H1 (cell line): Measurements from ENCODE around the gene ADAMTS3. TPM values are rescaled to one million over a fixed set of nuclear protein-coding genes. Genes with fewer than 3 reads are reported as not detected.

ENCODE experiments used
- CTCF ChIA-PET: fragments of 300-600 bp; sonication (Branson Sonifier 250); formaldehyde crosslinking; loops from one replicate; lab custom pipeline; 2021; ENCODE audit not compliant: partially characterized antibody; lab: Charles Lee
- POLR2A ChIA-PET: fragments of 300-600 bp; sonication (Branson Sonifier 250); formaldehyde crosslinking; loops from one replicate; lab custom pipeline; 2021; ENCODE audit warnings: inconsistent platforms; ENCODE audit not compliant: partially characterized antibody; lab: Charles Lee
- DNase-seq, 2 experiments: peaks; one replicate each; pipeline versions ENCODE4 v3.0.0 to v3.0.0-alpha.2; 2010 to 2022; ENCODE audit warnings: low spot score in 2 of 2, low read depth in 1 of 2, mixed read lengths in 1 of 2
- FAIRE-seq: peaks from 2 replicates; lab custom pipeline; 2011; peaks lifted over from hg19 to GRCh38; lab: Jason Lieb, UNC
- H2AFZ ChIP-seq: 2 replicates; pipeline ENCODE4 v1.8.1; 2012; ENCODE audit warnings: low read length, inconsistent platforms
- H2AK5ac ChIP-seq: 2 replicates; pipeline ENCODE4 v1.6.1; 2013; ENCODE audit warnings: low read depth, low read length
- H2BK120ac ChIP-seq: replicated peaks from 2 replicates; pipeline ENCODE3; 2013; ENCODE audit warnings: low read depth, low read length, inconsistent platforms
- H2BK12ac ChIP-seq: 2 replicates; pipeline ENCODE4 v1.6.1; 2013; ENCODE audit warnings: low read depth, low read length
- H2BK15ac ChIP-seq: 2 replicates; pipeline ENCODE4 v1.6.1; 2013; ENCODE audit warnings: low read length
- H2BK20ac ChIP-seq: 2 replicates; pipeline ENCODE4 v1.6.1; 2013; ENCODE audit warnings: low read length
- H2BK5ac ChIP-seq: 2 replicates; pipeline ENCODE4 v1.6.1; 2013; ENCODE audit warnings: low read depth, low read length
- H3K14ac ChIP-seq: 2 replicates; pipeline ENCODE4 v1.6.1; 2013; ENCODE audit warnings: inconsistent platforms; ENCODE audit not compliant: insufficient read length
- H3K18ac ChIP-seq: 2 replicates; pipeline ENCODE4 v1.6.1; 2013; ENCODE audit warnings: low read length; ENCODE audit errors: extremely low read depth
- H3K23ac ChIP-seq: 2 replicates; pipeline ENCODE4 v1.6.1; 2013; ENCODE audit warnings: inconsistent platforms; ENCODE audit not compliant: insufficient read length
- H3K23me2 ChIP-seq: 2 replicates; pipeline ENCODE4 v1.6.1; 2013; ENCODE audit warnings: low read depth, low read length
- H3K27ac ChIP-seq: 2 replicates; pipeline ENCODE4 v1.6.1; 2011; ENCODE audit warnings: low read depth, low read length, inconsistent platforms
- H3K27me3 ChIP-seq, 4 experiments: replicated peaks in 1 of 4; 1 replicate in 1 of 4; 2 replicates in 3 of 4; pipeline versions ENCODE4 v1.6.1 to v1.8.1; 2011 to 2013; ENCODE audit warnings: low read length in 3 of 4, mild to moderate bottlenecking in 3 of 4, inconsistent platforms in 2 of 4, mixed read lengths in 2 of 4, moderate library complexity in 1 of 4; ENCODE audit not compliant: control insufficient read depth in 3 of 4, insufficient read depth in 3 of 4; ENCODE audit errors: extremely low read depth in 1 of 4
- H3K36me3 ChIP-seq, 4 experiments: 2 replicates each; pipeline versions ENCODE4 v1.6.1 to v1.8.1; 2011 to 2013; ENCODE audit warnings: mild to moderate bottlenecking in 4 of 4, low read length in 3 of 4, moderate library complexity in 2 of 4, control low read depth in 1 of 4, inconsistent platforms in 1 of 4; ENCODE audit not compliant: insufficient read depth in 4 of 4, control insufficient read depth in 2 of 4
- H3K4ac ChIP-seq: replicated peaks from 2 replicates; pipeline ENCODE3; 2013; ENCODE audit warnings: low read length, low read depth, mixed read lengths, inconsistent platforms; ENCODE audit not compliant: insufficient read length
- H3K4me1 ChIP-seq, 4 experiments: replicated peaks in 1 of 4; 1 replicate in 1 of 4; 2 replicates in 3 of 4; pipeline versions ENCODE4 v1.6.1 to v1.8.1; 2011 to 2013; ENCODE audit warnings: low read length in 3 of 4, inconsistent platforms in 2 of 4, mixed read lengths in 1 of 4; ENCODE audit not compliant: insufficient read depth in 4 of 4, control insufficient read depth in 3 of 4
- H3K4me2 ChIP-seq, 2 experiments: 2 replicates each; pipeline versions ENCODE4 v1.6.1 to v1.8.1; 2011 to 2013; ENCODE audit warnings: low read depth in 2 of 2, low read length in 2 of 2, control low read depth in 1 of 2, inconsistent platforms in 1 of 2, mild to moderate bottlenecking in 1 of 2; ENCODE audit not compliant: insufficient read depth in 1 of 2
- H3K4me3 ChIP-seq, 4 experiments: fragments of 200-600, 300-600 bp in 1 of 4; sonication (generic), shearing (Covaris generic), sonication (Bioruptor Twin) in 1 of 4; 2 replicates each; pipeline versions ENCODE4 v1.5.1 to v1.8.1; 2011 to 2016; ENCODE audit warnings: low read length in 4 of 4, low read depth in 3 of 4, control low read depth in 2 of 4, inconsistent platforms in 2 of 4, mild to moderate bottlenecking in 2 of 4, mixed read lengths in 1 of 4, moderate library complexity in 1 of 4; ENCODE audit not compliant: insufficient read depth in 2 of 4; ENCODE audit errors: extremely low read depth in 1 of 4
- H3K56ac ChIP-seq: replicated peaks from 2 replicates; pipeline ENCODE3; 2013; ENCODE audit warnings: low read depth, mild to moderate bottlenecking, mixed read lengths, low read length, inconsistent platforms; ENCODE audit not compliant: insufficient read length
- H3K79me1 ChIP-seq: 2 replicates; pipeline ENCODE4 v1.6.1; 2013; ENCODE audit warnings: low read depth, low read length, control low read depth
- H3K79me2 ChIP-seq, 2 experiments: 2 replicates each; pipeline versions ENCODE4 v1.6.1 to v1.8.1; 2012 to 2013; ENCODE audit warnings: low read length in 2 of 2, mild to moderate bottlenecking in 2 of 2, inconsistent platforms in 1 of 2; ENCODE audit not compliant: insufficient read depth in 2 of 2, control insufficient read depth in 1 of 2
- H3K9ac ChIP-seq, 4 experiments: replicated peaks in 1 of 4; 1 replicate in 1 of 4; 2 replicates in 3 of 4; pipeline versions ENCODE4 v1.6.1 to v1.8.1; 2011 to 2013; ENCODE audit warnings: low read depth in 3 of 4, low read length in 3 of 4, control low read depth in 2 of 4, mild to moderate bottlenecking in 2 of 4, moderate library complexity in 2 of 4, inconsistent platforms in 1 of 4; ENCODE audit errors: extremely low read depth in 1 of 4
- H3K9me3 ChIP-seq, 2 experiments: 2 replicates each; pipeline versions ENCODE4 v1.6.1 to v1.8.1; 2012 to 2013; ENCODE audit warnings: mild to moderate bottlenecking in 2 of 2, moderate library complexity in 2 of 2, control low read depth in 1 of 2, inconsistent platforms in 1 of 2, low read depth in 1 of 2, low read length in 1 of 2, mixed read lengths in 1 of 2; ENCODE audit not compliant: insufficient read depth in 2 of 2
- H4K20me1 ChIP-seq, 2 experiments: replicated peaks in 1 of 2; 2 replicates each; pipeline versions ENCODE3 to v1.8.1; 2011 to 2013; ENCODE audit warnings: inconsistent platforms in 2 of 2, low read length in 2 of 2, mild to moderate bottlenecking in 1 of 2; ENCODE audit not compliant: insufficient read depth in 2 of 2, control insufficient read depth in 1 of 2
- H4K5ac ChIP-seq: 2 replicates; pipeline ENCODE4 v1.6.1; 2013; ENCODE audit warnings: low read length, low read depth, mixed read lengths, inconsistent platforms; ENCODE audit not compliant: insufficient read length
- H4K8ac ChIP-seq: 2 replicates; pipeline ENCODE4 v1.8.0; 2013; ENCODE audit warnings: mild to moderate bottlenecking, moderate library complexity, low read length, inconsistent platforms; ENCODE audit not compliant: insufficient read depth; ENCODE audit errors: extremely low read depth
- H4K91ac ChIP-seq: replicated peaks from 2 replicates; pipeline ENCODE3; 2013; ENCODE audit warnings: low read length, mixed read lengths, inconsistent platforms; ENCODE audit not compliant: insufficient read length
- BCL11A ChIP-seq, 2 experiments: IDR thresholded peaks; one replicate each; pipeline ENCODE4 v1.6.1; 2011; ENCODE audit warnings: low read depth in 2 of 2, low read length in 2 of 2, mild to moderate bottlenecking in 2 of 2
- BRCA1 ChIP-seq: IDR thresholded peaks from 2 replicates; pipeline ENCODE4 v1.6.1; 2012; ENCODE audit warnings: low read depth, low read length, improper control_type of control experiment
- EGR1 ChIP-seq: IDR thresholded peaks from 2 replicates; pipeline ENCODE4 v1.6.1; 2011; ENCODE audit warnings: low read depth, low read length, borderline replicate concordance
- EZH2 ChIP-seq: fragments of 200-600 bp; sonication (generic); IDR thresholded peaks from 2 replicates; pipeline ENCODE4 v1.7.1; 2012; ENCODE audit warnings: low read depth, mild to moderate bottlenecking, moderate library complexity, low read length, inconsistent platforms; ENCODE audit not compliant: severe bottlenecking
- HDAC2 ChIP-seq, 2 experiments: fragments of 300-600 bp in 1 of 2; sonication (generic) in 1 of 2; IDR thresholded peaks; 2 replicates each; pipeline ENCODE4 v1.6.1; 2011 to 2012; ENCODE audit warnings: low read depth in 2 of 2, low read length in 2 of 2, mild to moderate bottlenecking in 2 of 2, moderate library complexity in 2 of 2, borderline replicate concordance in 1 of 2, inconsistent platforms in 1 of 2
- NANOG ChIP-seq: IDR thresholded peaks from 2 replicates; pipeline ENCODE4 v1.6.1; 2011; ENCODE audit warnings: low read length, low read depth, mild to moderate bottlenecking, inconsistent platforms; ENCODE audit not compliant: insufficient read depth, poor library complexity, severe bottlenecking
- POU5F1 ChIP-seq: IDR thresholded peaks from 2 replicates; pipeline ENCODE4 v1.6.1; 2011; ENCODE audit warnings: low read depth, mild to moderate bottlenecking, low read length, moderate library complexity
- TBP ChIP-seq: IDR thresholded peaks from 2 replicates; pipeline ENCODE4 v1.6.1; 2011; ENCODE audit warnings: low read depth, low read length, improper control_type of control experiment
- WGBS, 2 experiments: shearing (Covaris generic) in 1 of 2; methylation state at CpG; one replicate each; pipeline versions ENCODE4 v1.1.6 to v1.1.7; 2013 to 2015; ENCODE audit warnings: low lambda C conversion rate in 2 of 2, mixed read lengths in 2 of 2, inconsistent platforms in 1 of 2, low coverage in 1 of 2, missing lambda C conversion rate in 1 of 2; ENCODE audit not compliant: insufficient replicate concordance in 2 of 2, insufficient coverage in 1 of 2, insufficient read length in 1 of 2; ENCODE audit errors: extremely low coverage in 1 of 2, missing lambda C conversion rate in 1 of 2; 5-methylcytosine and 5-hydroxymethylcytosine counted together
- polyA plus RNA-seq, 7 experiments: library from polyadenylated mRNA; depleted of rRNA in 3 of 7; stranded (reverse) in 5 of 7; unstranded in 2 of 7; fragments of >200 nt in 5 of 7; fragments of 200-250 nt in 2 of 7; gene quantifications; 1 replicate in 5 of 7; 2 replicates in 1 of 7; 4 replicates in 1 of 7; pipeline versions ENCODE4 v1.2.1 to v1.2.3, GENCODE V29; 2011 to 2013; ENCODE audit warnings: missing spikeins in 2 of 7, mixed read lengths in 2 of 7
- total RNA-seq: library from RNA; stranded (reverse); fragmentation: NEBNext Ultra II Directional; extraction: Animal tissue kit (Norgen Biotek cat#: 25700); gene quantifications from 2 replicates; pipeline ENCODE4 v1.2.1, GENCODE V29; 2021
- TF ChIP-seq, protein P1 (sequence below): IDR thresholded peaks from 2 replicates; pipeline ENCODE4 v1.6.1; 2011; ENCODE audit warnings: low read depth, mild to moderate bottlenecking, low read length; ENCODE audit not compliant: insufficient read depth

The ADAMTS3 gene
- total and polyA plus RNA-seq, 2 of the 8 experiments (the other 6 are each of a cell fraction or from before 2014, with no cell fraction given) = 1.3 to 3.4 TPM

DNA sequence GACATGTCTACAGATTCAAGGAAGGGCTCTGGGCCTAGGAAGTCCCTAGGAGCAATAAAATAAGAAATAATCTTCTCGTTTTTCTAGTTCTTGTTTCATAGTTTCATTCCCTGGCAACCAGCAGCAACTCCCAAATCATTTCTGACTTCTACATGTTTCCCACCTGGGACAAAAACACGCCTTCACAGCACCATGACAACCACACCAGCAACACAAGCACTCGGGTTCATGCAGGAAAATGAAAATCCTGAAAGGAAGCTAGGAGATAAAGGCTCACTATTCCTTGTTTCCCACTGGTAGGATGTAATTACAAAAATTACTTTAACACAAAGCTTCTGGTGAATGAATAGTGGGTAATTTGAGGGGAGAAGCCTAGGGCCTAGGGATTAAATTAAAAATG lies 158.9 kb downstream of the ADAMTS3 start:
- no peaks in the 10 kb centered on the region for H4K20me1 ChIP-seq
- no peak overlapping the region for H3K56ac ChIP-seq
- H2BK120ac ChIP-seq = no peak overlapping the region
- H3K36me3 ChIP-seq = no peaks in the 10 kb centered on the region
- H2BK15ac ChIP-seq = no peak overlapping the region
- H2AFZ ChIP-seq = no peak overlapping the region
- no peak overlapping the region for H3K4me2 ChIP-seq
- no peaks in the 10 kb centered on the region for H3K79me2 ChIP-seq
- H3K4me1 ChIP-seq = no peaks in the 10 kb centered on the region
- no peaks in the 10 kb centered on the region for H3K9me3 ChIP-seq
- H3K9ac ChIP-seq = no peak overlapping the region
- CTCF ChIA-PET = interaction anchor here (0.7 kb wide), 1 partner anchor 904 kb away, joined by 3 read pairs; no protein-coding TSS in a partner anchor
- H2BK20ac ChIP-seq = no peak overlapping the region
- H2BK12ac ChIP-seq = no peak overlapping the region
- POLR2A ChIA-PET = no interaction called here
- DNase-seq = no peak
- TF ChIP-seq BCL11A (IDR thresholded peaks at IDR 0.05; ENCODE audit: low read depth in 2 of 2, low read length in 2 of 2) (no peak), TBP (no peak), POU5F1 (no peak), BRCA1 (no peak), EZH2 (no peak), EGR1 (no peak), NANOG (no peak), HDAC2 (IDR thresholded peaks at IDR 0.05; ENCODE audit: borderline replicate concordance in 1 of 2, low read depth in 2 of 2, low read length in 2 of 2) (no peak)
- TF ChIP-seq, protein P1, sequence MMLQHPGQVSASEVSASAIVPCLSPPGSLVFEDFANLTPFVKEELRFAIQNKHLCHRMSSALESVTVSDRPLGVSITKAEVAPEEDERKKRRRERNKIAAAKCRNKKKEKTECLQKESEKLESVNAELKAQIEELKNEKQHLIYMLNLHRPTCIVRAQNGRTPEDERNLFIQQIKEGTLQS = no peak
- TF ChIP-seq, all 59 proteins: peak for 0
- no peaks in the 10 kb centered on the region for H3K27me3 ChIP-seq
- FAIRE-seq = no peak
- H3K23me2 ChIP-seq = no peaks in the 10 kb centered on the region
- H2BK5ac ChIP-seq = no peak overlapping the region
- no peak overlapping the region for H3K4ac ChIP-seq
- no peak overlapping the region for H3K14ac ChIP-seq
- H3K27ac ChIP-seq = no peak overlapping the region
- no peak overlapping the region for H3K23ac ChIP-seq
- H4K91ac ChIP-seq = no peak overlapping the region
- H4K8ac ChIP-seq = no peak overlapping the region
- no peaks in the 10 kb centered on the region for H3K79me1 ChIP-seq
- WGBS, 2 experiments = 83% methylated on average over 3 of the region's 3 CpGs; no CpG with 5 or more reads in 1 of the 2 experiments
- no peak overlapping the region for H3K4me3 ChIP-seq
- H3K18ac ChIP-seq = no peak overlapping the region
- H4K5ac ChIP-seq = no peak overlapping the region
- no peak overlapping the region for H2AK5ac ChIP-seq
